Immature natural killer cell (primary cell): ENCODE data around the gene TNFRSF4. TPM values are rescaled to one million over a fixed set of nuclear protein-coding genes. Genes with fewer than 3 reads are reported as not detected.

Experiments used
- DNase-seq, 3 donors: peaks; one replicate each; pipeline ENCODE4 v3.0.0; 2022; ENCODE audit warnings: mixed read lengths in 1 of 3
- H3K27ac Mint-ChIP-seq, 6 donors: one replicate each; pipeline ENCODE4 v1.8.0; 2020; ENCODE audit warnings: mixed read lengths in 6 of 6, mild to moderate bottlenecking in 5 of 6, inconsistent platforms in 4 of 6, moderate library complexity in 3 of 6
- H3K27me3 Mint-ChIP-seq, 3 donors: one replicate each; pipeline ENCODE4 v1.8.0; 2020 to 2021; ENCODE audit warnings: low read depth in 3 of 3, mild to moderate bottlenecking in 3 of 3, mixed read lengths in 3 of 3, moderate library complexity in 3 of 3, inconsistent platforms in 1 of 3
- H3K36me3 Mint-ChIP-seq, 3 donors: one replicate each; pipeline ENCODE4 v1.8.0; 2020; ENCODE audit warnings: mixed read lengths in 3 of 3, inconsistent platforms in 2 of 3, mild to moderate bottlenecking in 2 of 3
- H3K4me1 Mint-ChIP-seq, 2 donors: one replicate each; pipeline ENCODE4 v1.8.0; 2020; ENCODE audit warnings: inconsistent platforms in 2 of 2, mild to moderate bottlenecking in 2 of 2, mixed read lengths in 2 of 2, moderate library complexity in 1 of 2
- H3K4me3 Mint-ChIP-seq, 5 donors: one replicate each; pipeline ENCODE4 v1.8.0; 2020; ENCODE audit warnings: mild to moderate bottlenecking in 5 of 5, mixed read lengths in 5 of 5, inconsistent platforms in 3 of 5, moderate library complexity in 3 of 5
- H3K9me3 Mint-ChIP-seq, 6 donors: one replicate each; pipeline ENCODE4 v1.8.0; 2020; ENCODE audit warnings: mild to moderate bottlenecking in 6 of 6, mixed read lengths in 6 of 6, inconsistent platforms in 4 of 6, moderate library complexity in 3 of 6
- polyA plus RNA-seq, 3 donors: library from polyadenylated mRNA; unstranded; fragments of 300-500 nt; fragmentation: Illumina TruSeq; gene quantifications; one replicate each; pipeline ENCODE4 v1.2.3, GENCODE V29; 2021

TNFRSF4 gene
- polyA plus RNA-seq, 3 donors from 2014 or later: 7.6 to 16.3 (median 12.1) TPM

- H3K4me1 Mint-ChIP-seq: peaks cover 8 to 15% of the 10 kb centered on the region in 2 donors
- no peak overlapping the region for H3K27ac Mint-ChIP-seq
These were observed 43.5 kb downstream of the TNFRSF4 start for GRCh38 chr1:1170215-1171091.

GRCh38 chr1:1169429-1170214 lies 44.3 kb downstream of the TNFRSF4 start:
- Mint-ChIP-seq H3K4me1 (peaks cover 10 to 15% of the 10 kb centered on the region in 2 donors), H3K9me3 (no peaks in the 10 kb centered on the region), H3K27ac (no peak overlapping the region), H3K4me3 (no peak overlapping the region), H3K27me3 (peaks cover 2 to 14% (median 10%) of the 10 kb centered on the region in 3 donors), H3K36me3 (no peaks in the 10 kb centered on the region)
- no peak for DNase-seq

More at GRCh38 chr1:1170215-1171091, 43.5 kb downstream of the TNFRSF4 start:
- no peaks in the 10 kb centered on the region for H3K9me3 Mint-ChIP-seq
- no peak overlapping the region for H3K4me3 Mint-ChIP-seq
- peaks cover 2 to 14% (median 13%) of the 10 kb centered on the region in 3 donors for H3K27me3 Mint-ChIP-seq
- H3K36me3 Mint-ChIP-seq: no peaks in the 10 kb centered on the region
- DNase-seq: peak in 1 of 3 donors; percentile 26

- Mint-ChIP-seq H3K9me3 (no peaks in the 10 kb centered on the region), H3K27ac (no peak overlapping the region), H3K36me3 (no peaks in the 10 kb centered on the region), H3K4me3 (no peak overlapping the region), H3K4me1 (peaks cover 12 to 15% of the 10 kb centered on the region in 2 donors), H3K27me3 (peaks cover 6 to 13% (median 12%) of the 10 kb centered on the region in 3 donors)
- no peak for DNase-seq
These were observed 45.2 kb downstream of the TNFRSF4 start for GRCh38 chr1:1168451-1169411.

GRCh38 chr1:1167841-1168450 lies 46.0 kb downstream of the TNFRSF4 start:
- no peak overlapping the region for H3K4me3 Mint-ChIP-seq
- no peak for DNase-seq

GRCh38 chr1:1167398-1167821 lies 46.5 kb downstream of the TNFRSF4 start:
- peaks cover 11 to 15% of the 10 kb centered on the region in 2 donors for H3K4me1 Mint-ChIP-seq
- no peak for DNase-seq
- H3K27me3 Mint-ChIP-seq: peaks cover 6 to 13% (median 8%) of the 10 kb centered on the region in 3 donors
- no peaks in the 10 kb centered on the region for H3K36me3 Mint-ChIP-seq
- no peak overlapping the region for H3K27ac Mint-ChIP-seq
- H3K9me3 Mint-ChIP-seq: no peaks in the 10 kb centered on the region
- H3K4me3 Mint-ChIP-seq: no peak overlapping the region

More at GRCh38 chr1:1167841-1168450, 46.0 kb downstream of the TNFRSF4 start:
- Mint-ChIP-seq H3K4me1 (peaks cover 12 to 15% of the 10 kb centered on the region in 2 donors), H3K9me3 (no peaks in the 10 kb centered on the region), H3K27me3 (peaks cover 6 to 13% (median 11%) of the 10 kb centered on the region in 3 donors), H3K36me3 (no peaks in the 10 kb centered on the region), H3K27ac (no peak overlapping the region)

- peaks cover 5 to 12% (median 6%) of the 10 kb centered on the region in 3 donors for H3K27me3 Mint-ChIP-seq
- H3K36me3 Mint-ChIP-seq: no peaks in the 10 kb centered on the region
- no peaks in the 10 kb centered on the region for H3K9me3 Mint-ChIP-seq
- H3K4me1 Mint-ChIP-seq: peaks cover 8 to 15% of the 10 kb centered on the region in 2 donors
- DNase-seq: no peak
- peak overlapping the region in 1 of 6 donors; percentile 92 for H3K27ac Mint-ChIP-seq
- peak overlapping the region in 1 of 5 donors; percentile 29 for H3K4me3 Mint-ChIP-seq
These were observed 47.1 kb downstream of the TNFRSF4 start for GRCh38 chr1:1166642-1167397.

GRCh38 chr1:1165900-1166421 lies 48.0 kb downstream of the TNFRSF4 start:
- no peaks in the 10 kb centered on the region for H3K36me3 Mint-ChIP-seq
- DNase-seq: peak; percentile 66 to 77 (median 73)
- no peaks in the 10 kb centered on the region for H3K9me3 Mint-ChIP-seq
- H3K4me1 Mint-ChIP-seq: peaks cover 8 to 15% of the 10 kb centered on the region in 2 donors
- peaks cover 5 to 12% (median 6%) of the 10 kb centered on the region in 3 donors for H3K27me3 Mint-ChIP-seq
- peak overlapping the region; percentile 23 to 92 (median 80) for H3K27ac Mint-ChIP-seq
- H3K4me3 Mint-ChIP-seq: peak overlapping the region; percentile 60 to 73 (median 62)

- Mint-ChIP-seq H3K36me3 (no peaks in the 10 kb centered on the region), H3K4me3 (peak overlapping the region; percentile 30 to 73 (median 62)), H3K27me3 (peaks cover 5 to 11% (median 6%) of the 10 kb centered on the region in 3 donors), H3K27ac (peak overlapping the region in 5 of 6 donors; percentile 69 to 92 (median 81)), H3K4me1 (peaks cover 8 to 15% of the 10 kb centered on the region in 2 donors), H3K9me3 (no peaks in the 10 kb centered on the region)
- DNase-seq: no peak
These were observed 48.5 kb downstream of the TNFRSF4 start for GRCh38 chr1:1165485-1165884.

- DNase-seq: no peak
These were observed 49.1 kb downstream of the TNFRSF4 start for GRCh38 chr1:1164701-1165451.

GRCh38 chr1:1164361-1164700 lies 49.6 kb downstream of the TNFRSF4 start:
- Mint-ChIP-seq H3K4me1 (peaks cover 8 to 15% of the 10 kb centered on the region in 2 donors), H3K36me3 (no peaks in the 10 kb centered on the region), H3K9me3 (no peaks in the 10 kb centered on the region), H3K4me3 (peak overlapping the region in 1 of 5 donors; percentile 35), H3K27ac (peak overlapping the region in 1 of 6 donors; percentile 62), H3K27me3 (peaks cover 0 to 14% (median 6%) of the 10 kb centered on the region in 3 donors)
- no peak for DNase-seq

More at GRCh38 chr1:1164701-1165451, 49.1 kb downstream of the TNFRSF4 start:
- H3K27ac Mint-ChIP-seq: no peak overlapping the region
- no peaks in the 10 kb centered on the region for H3K36me3 Mint-ChIP-seq
- no peak overlapping the region for H3K4me3 Mint-ChIP-seq
- no peaks in the 10 kb centered on the region for H3K9me3 Mint-ChIP-seq
- H3K4me1 Mint-ChIP-seq: peaks cover 8 to 15% of the 10 kb centered on the region in 2 donors
- H3K27me3 Mint-ChIP-seq: peaks cover 1 to 13% (median 6%) of the 10 kb centered on the region in 3 donors

- H3K9me3 Mint-ChIP-seq: no peaks in the 10 kb centered on the region
- H3K4me3 Mint-ChIP-seq: no peak overlapping the region
- peaks cover 0 to 14% (median 7%) of the 10 kb centered on the region in 3 donors for H3K27me3 Mint-ChIP-seq
These were observed 50.3 kb downstream of the TNFRSF4 start for GRCh38 chr1:1163538-1164070.

More at GRCh38 chr1:1163538-1164070, 50.3 kb downstream of the TNFRSF4 start:
- Mint-ChIP-seq H3K27ac (no peak overlapping the region), H3K36me3 (no peaks in the 10 kb centered on the region), H3K4me1 (peaks cover 10 to 15% of the 10 kb centered on the region in 2 donors)
- no peak for DNase-seq
